Measurements from ENCODE around the gene BACH2. TPM values are rescaled to one million over a fixed set of nuclear protein-coding genes. Genes with fewer than 3 reads are reported as not detected.

BACH2 gene
- total and polyA plus RNA-seq, 2 of the 4 experiments (the other 2 are of a cell fraction), result 1.3 to 1.4 TPM

DNA sequence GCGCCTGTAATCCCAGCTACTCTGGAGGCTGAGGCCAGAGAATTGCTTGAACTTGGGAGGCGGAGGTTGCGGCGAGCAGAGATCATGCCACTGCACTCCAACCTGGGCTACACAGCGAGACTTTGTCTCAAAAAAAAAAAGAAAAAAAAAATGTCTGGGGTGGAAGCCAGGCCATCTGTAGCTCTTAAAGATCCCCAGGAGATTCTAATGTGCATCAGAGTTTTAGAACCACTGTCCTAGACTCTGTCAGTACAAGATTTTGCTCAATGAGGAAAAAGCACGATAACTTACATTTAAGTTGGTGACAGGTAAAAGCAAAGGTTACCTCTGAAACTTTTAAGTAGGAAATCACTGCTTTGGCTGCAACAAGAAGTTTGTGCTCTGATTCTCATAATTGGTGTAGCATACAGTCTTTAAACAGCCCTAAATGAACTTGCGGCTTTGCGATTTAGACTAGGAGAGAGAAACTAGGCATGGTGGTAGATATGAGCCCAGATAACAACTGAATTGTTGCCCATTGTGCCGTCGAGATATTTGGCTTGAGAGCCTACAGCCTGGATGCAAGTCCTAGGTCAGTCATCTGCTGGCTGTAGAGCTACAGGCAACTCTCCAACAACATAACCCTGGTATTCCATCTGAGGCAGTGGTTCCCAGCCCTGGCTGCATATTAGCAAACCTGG, 67.2 kb downstream of the BACH2 start:
- no peak overlapping the region for H3K4ac ChIP-seq (ENCODE audit: low read depth, low read length)
- H4K5ac ChIP-seq (ENCODE audit: low read depth, low read length), result no peak overlapping the region
- POLR2A ChIA-PET (ENCODE audit: unreplicated experiment), result no interaction called here
- ATAC-seq (ENCODE audit: low read depth) (no peak), DNase-seq (no peak)
- H3K27ac ChIP-seq (ENCODE audit: insufficient read depth, low read length), result no peak overlapping the region
- intact Hi-C loops (cut with micrococcal nuclease) (no loop called here), in situ Hi-C loops (cut with MboI; ENCODE audit: low sequenced_read_pairs) (no loop called here), dilution Hi-C loops (cut with HindIII; ENCODE audit: low sequenced_read_pairs, unreplicated experiment) (no loop called here)
- no peak overlapping the region for H2BK20ac ChIP-seq (ENCODE audit: low read depth, low read length)
- H3K4me1 ChIP-seq (ENCODE audit: control insufficient read depth, insufficient read depth, low read length), result peaks cover 10% of the 10 kb centered on the region
- BruUV-seq (replicated peaks), result no TSS peak
- no peak overlapping the region for H3K56ac ChIP-seq (ENCODE audit: extremely low read depth, insufficient read depth, low read length)
- no peaks in the 10 kb centered on the region for H3K79me1 ChIP-seq (ENCODE audit: low read depth in 1 of 2, low read length in 2 of 2)
- H3K23ac ChIP-seq (ENCODE audit: low read depth, low read length), result no peak overlapping the region
- H3K9me3 ChIP-seq (ENCODE audit: control insufficient read depth, insufficient read depth, low read length), result no peaks in the 10 kb centered on the region
- H3K4me3 ChIP-seq (ENCODE audit: insufficient read depth, low read depth, low read length), result no peak overlapping the region
- TF ChIP-seq BHLHE40 (IDR thresholded peaks at IDR 0.05; ENCODE audit: low read depth, low read length), result no peak
- no peak for TF ChIP-seq MXI1 (IDR thresholded peaks at IDR 0.05; ENCODE audit: borderline replicate concordance, low read depth, low read length)
- no peak for TF ChIP-seq USF2 (IDR thresholded peaks at IDR 0.05; ENCODE audit: low read depth, low read length)
- no peak for TF ChIP-seq FOS (IDR thresholded peaks at IDR 0.05; ENCODE audit: low read depth, low read length)
- no peak for TF ChIP-seq SMC3 (IDR thresholded peaks at IDR 0.05; ENCODE audit: low read depth, low read length)
- TF ChIP-seq MAFK (IDR thresholded peaks at IDR 0.05; ENCODE audit: low read depth, low read length), result no peak
- no peak for TF ChIP-seq RCOR1 (IDR thresholded peaks at IDR 0.05; ENCODE audit: insufficient replicate concordance, low read length)
- TF ChIP-seq, protein P1, sequence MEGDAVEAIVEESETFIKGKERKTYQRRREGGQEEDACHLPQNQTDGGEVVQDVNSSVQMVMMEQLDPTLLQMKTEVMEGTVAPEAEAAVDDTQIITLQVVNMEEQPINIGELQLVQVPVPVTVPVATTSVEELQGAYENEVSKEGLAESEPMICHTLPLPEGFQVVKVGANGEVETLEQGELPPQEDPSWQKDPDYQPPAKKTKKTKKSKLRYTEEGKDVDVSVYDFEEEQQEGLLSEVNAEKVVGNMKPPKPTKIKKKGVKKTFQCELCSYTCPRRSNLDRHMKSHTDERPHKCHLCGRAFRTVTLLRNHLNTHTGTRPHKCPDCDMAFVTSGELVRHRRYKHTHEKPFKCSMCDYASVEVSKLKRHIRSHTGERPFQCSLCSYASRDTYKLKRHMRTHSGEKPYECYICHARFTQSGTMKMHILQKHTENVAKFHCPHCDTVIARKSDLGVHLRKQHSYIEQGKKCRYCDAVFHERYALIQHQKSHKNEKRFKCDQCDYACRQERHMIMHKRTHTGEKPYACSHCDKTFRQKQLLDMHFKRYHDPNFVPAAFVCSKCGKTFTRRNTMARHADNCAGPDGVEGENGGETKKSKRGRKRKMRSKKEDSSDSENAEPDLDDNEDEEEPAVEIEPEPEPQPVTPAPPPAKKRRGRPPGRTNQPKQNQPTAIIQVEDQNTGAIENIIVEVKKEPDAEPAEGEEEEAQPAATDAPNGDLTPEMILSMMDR (conservative IDR thresholded peaks at IDR 0.05; ENCODE audit: low read depth, low read length), result no peak
- no peak overlapping the region for H2AK5ac ChIP-seq (ENCODE audit: low read depth, low read length)
- WGBS, 2 experiments (ENCODE audit: extremely low coverage in 2 of 2, insufficient read length in 1 of 2), result 97% methylated on average over 5 of the region's 10 CpGs; no CpG with 5 or more reads in 1 of the 2 experiments
- no peak overlapping the region for H2BK5ac ChIP-seq (ENCODE audit: low read depth, low read length, poor library complexity, severe bottlenecking)
- no peaks in the 10 kb centered on the region for H3K9me1 ChIP-seq (ENCODE audit: insufficient read depth, low read length)
- no peaks in the 10 kb centered on the region for H3K36me3 ChIP-seq (ENCODE audit: control insufficient read depth, insufficient read depth, low read length)
- H4K8ac ChIP-seq (ENCODE audit: low read depth in 2 of 2, low read length in 2 of 2), result no peak overlapping the region
- H3K9ac ChIP-seq (ENCODE audit: low read depth, low read length), result no peak overlapping the region
- H2AFZ ChIP-seq (replicated peaks; ENCODE audit: low read length, poor library complexity), result no peak overlapping the region
- no peaks in the 10 kb centered on the region for H3K27me3 ChIP-seq (ENCODE audit: control insufficient read depth, insufficient read depth, low read length)
- no peak overlapping the region for H2AK9ac ChIP-seq (replicated peaks; ENCODE audit: low read depth, low read length, poor library complexity)
- H3K18ac ChIP-seq (ENCODE audit: low read depth, low read length), result no peak overlapping the region
- H3K4me2 ChIP-seq (ENCODE audit: low read depth, low read length), result no peak overlapping the region
- no peak overlapping the region for H2BK120ac ChIP-seq (ENCODE audit: low read depth, low read length)
- CTCF ChIA-PET, result no interaction called here
- no peak overlapping the region for H4K91ac ChIP-seq (ENCODE audit: insufficient read depth, low read depth, low read length)
- no peak overlapping the region for H3K14ac ChIP-seq (replicated peaks; ENCODE audit: low read depth, low read length)
- H2BK15ac ChIP-seq (ENCODE audit: low read depth, low read length), result no peak overlapping the region
- no peaks in the 10 kb centered on the region for H4K20me1 ChIP-seq (ENCODE audit: insufficient read depth, low read length)
